ENCODE data around the gene FBF1. TPM values are rescaled to one million over a fixed set of nuclear protein-coding genes. Genes with fewer than 3 reads are reported as not detected.

Gene FBF1
- total and polyA plus RNA-seq, 2 of the 8 experiments (the other 6 are each of a cell fraction or from before 2014, with no cell fraction given), result 8.1 to 13.1 TPM

- no peak overlapping the region for H3K4me3 ChIP-seq (ENCODE audit: extremely low read depth in 1 of 4, insufficient read depth in 2 of 4, low read depth in 3 of 4, low read length in 4 of 4)
- H4K91ac ChIP-seq (replicated peaks; ENCODE audit: insufficient read length, low read length), result peak overlapping the region; percentile 5
- H2AK5ac ChIP-seq (ENCODE audit: low read depth, low read length), result no peak overlapping the region
- ChIA-PET POLR2A (ENCODE audit: partially characterized antibody) (interaction anchor here (1.1 to 12.1 kb wide), 4 partner anchors 11 to 97 kb away, joined by 3 to 143 read pairs (median 6); partner anchors contain the start of gene TRIM65), CTCF (ENCODE audit: partially characterized antibody) (interaction anchor here (0.8 to 11.3 kb wide), 10 partner anchors 11 to 147 kb away, joined by 3 to 157 read pairs (median 4); partner anchors contain the start of genes CDK3, MRPL38, TRIM65 and WBP2)
- H3K36me3 ChIP-seq (ENCODE audit: control insufficient read depth in 2 of 4, insufficient read depth in 4 of 4, low read length in 3 of 4), result no peaks in the 10 kb centered on the region
- H3K23me2 ChIP-seq (ENCODE audit: low read depth, low read length), result peaks cover 5% of the 10 kb centered on the region; the same call in 1 of the 2 replicates
- no peaks in the 10 kb centered on the region for H4K20me1 ChIP-seq (replicated peaks in 1 of 2; ENCODE audit: control insufficient read depth in 1 of 2, insufficient read depth in 2 of 2, low read length in 2 of 2)
- DNase-seq (ENCODE audit: low read depth in 1 of 2, low spot score in 2 of 2) (no peak), FAIRE-seq (no peak)
- no peak overlapping the region for H3K14ac ChIP-seq (ENCODE audit: insufficient read length)
- no peaks in the 10 kb centered on the region for H3K9me3 ChIP-seq (ENCODE audit: insufficient read depth in 2 of 2, low read depth in 1 of 2, low read length in 1 of 2)
- H3K4me2 ChIP-seq (ENCODE audit: insufficient read depth in 1 of 2, low read depth in 2 of 2, low read length in 2 of 2), result no peak overlapping the region; a peak in 1 of 4 replicates
- peak overlapping the region; percentile 60 for H4K8ac ChIP-seq (ENCODE audit: extremely low read depth, insufficient read depth, low read length)
- no peak overlapping the region for H2BK120ac ChIP-seq (replicated peaks; ENCODE audit: low read depth, low read length)
- no peak overlapping the region for H4K5ac ChIP-seq (ENCODE audit: insufficient read length, low read depth, low read length)
- no peak overlapping the region for H2BK15ac ChIP-seq (ENCODE audit: low read length)
- peak overlapping the region; percentile 18; the same call in 1 of the 2 replicates for H3K27ac ChIP-seq (ENCODE audit: low read depth, low read length)
- H3K79me2 ChIP-seq (ENCODE audit: control insufficient read depth in 1 of 2, insufficient read depth in 2 of 2, low read length in 2 of 2), result no peaks in the 10 kb centered on the region
- H3K23ac ChIP-seq (ENCODE audit: insufficient read length), result no peak overlapping the region
- H3K9ac ChIP-seq (replicated peaks in 1 of 4; ENCODE audit: extremely low read depth in 1 of 4, low read depth in 3 of 4, low read length in 3 of 4), result no peak overlapping the region
- TF ChIP-seq BRCA1 (IDR thresholded peaks at IDR 0.05; ENCODE audit: low read depth, low read length), result no peak
- no peak for TF ChIP-seq FOSL1 (IDR thresholded peaks at IDR 0.05; ENCODE audit: insufficient read depth, low read depth, low read length)
- TF ChIP-seq BCL11A (IDR thresholded peaks at IDR 0.05; ENCODE audit: low read depth in 2 of 2, low read length in 2 of 2), result no peak
- TF ChIP-seq TEAD4 (IDR thresholded peaks at IDR 0.05; ENCODE audit: low read depth, low read length), result peak; percentile 20; the same call in 1 of the 2 replicates
- H2BK5ac ChIP-seq (ENCODE audit: low read depth, low read length), result peak overlapping the region; percentile 12
- H3K27me3 ChIP-seq (replicated peaks in 1 of 4; ENCODE audit: control insufficient read depth in 3 of 4, extremely low read depth in 1 of 4, insufficient read depth in 3 of 4, low read length in 3 of 4), result peaks cover 5 to 16% (median 13%) of the 10 kb centered on the region in 4 experiments; a peak in 6 of 7 replicates
- peaks cover 0 to 24% (median 13%) of the 10 kb centered on the region in 4 experiments; a peak in 6 of 7 replicates for H3K4me1 ChIP-seq (replicated peaks in 1 of 4; ENCODE audit: control insufficient read depth in 3 of 4, insufficient read depth in 4 of 4, low read length in 3 of 4)
- no peak overlapping the region for H3K4ac ChIP-seq (replicated peaks; ENCODE audit: insufficient read length, low read depth, low read length)
- H3K56ac ChIP-seq (replicated peaks; ENCODE audit: insufficient read length, low read depth, low read length), result no peak overlapping the region
- WGBS, 2 experiments (ENCODE audit: extremely low coverage in 1 of 2, insufficient coverage in 1 of 2, insufficient read length in 1 of 2, insufficient replicate concordance in 2 of 2, low coverage in 1 of 2, low lambda C conversion rate in 2 of 2, missing lambda C conversion rate in 1 of 2), result 86% methylated on average over 13 of the region's 13 CpGs; no CpG with 5 or more reads in 1 of the 2 experiments
- no peak overlapping the region for H2BK20ac ChIP-seq (ENCODE audit: low read length)
- H3K79me1 ChIP-seq (ENCODE audit: low read depth, low read length), result no peaks in the 10 kb centered on the region
- no peak overlapping the region for H2BK12ac ChIP-seq (ENCODE audit: low read depth, low read length)
- no peak overlapping the region for H3K18ac ChIP-seq (ENCODE audit: extremely low read depth, low read length)
- H2AFZ ChIP-seq (ENCODE audit: low read length), result 0 out of 2 replicates have a peak overlapping the region, but pooled peaks have one; percentile 62
These were observed 68.1 kb downstream of the FBF1 start for GRCh38 chr17:75872434-75873351.
